ENCODE results near the gene PSG5.
"Not testable (repeated sequence)": the region's sequence is repeated elsewhere in the genome, so short reads cannot be mapped to it uniquely, and the experiment has no call there.

The PSG5 gene

DNA sequence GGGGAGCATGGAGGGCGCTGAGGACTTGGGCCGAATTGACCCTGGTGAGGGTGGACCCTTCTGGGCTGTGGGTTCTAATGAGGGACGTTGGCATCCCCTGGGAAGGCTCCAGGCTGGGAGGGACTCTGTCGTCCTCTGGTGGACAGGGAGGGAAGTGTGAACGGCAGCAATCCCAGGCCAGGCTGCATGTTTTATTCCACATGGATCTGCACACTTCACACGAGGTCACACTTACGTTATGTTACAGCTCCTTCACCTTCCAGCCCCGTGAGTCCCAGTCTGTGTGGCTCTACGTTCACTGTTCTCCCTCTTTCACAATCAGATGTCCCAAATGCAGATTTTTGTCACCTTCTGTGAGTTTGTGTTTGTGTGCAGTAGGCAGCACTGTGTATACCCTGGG, 1.8 kb upstream of the PSG5 start:
- not testable (repeated sequence) for H3K4me3 ChIP-seq (ENCODE audit: low read length)

DNA sequence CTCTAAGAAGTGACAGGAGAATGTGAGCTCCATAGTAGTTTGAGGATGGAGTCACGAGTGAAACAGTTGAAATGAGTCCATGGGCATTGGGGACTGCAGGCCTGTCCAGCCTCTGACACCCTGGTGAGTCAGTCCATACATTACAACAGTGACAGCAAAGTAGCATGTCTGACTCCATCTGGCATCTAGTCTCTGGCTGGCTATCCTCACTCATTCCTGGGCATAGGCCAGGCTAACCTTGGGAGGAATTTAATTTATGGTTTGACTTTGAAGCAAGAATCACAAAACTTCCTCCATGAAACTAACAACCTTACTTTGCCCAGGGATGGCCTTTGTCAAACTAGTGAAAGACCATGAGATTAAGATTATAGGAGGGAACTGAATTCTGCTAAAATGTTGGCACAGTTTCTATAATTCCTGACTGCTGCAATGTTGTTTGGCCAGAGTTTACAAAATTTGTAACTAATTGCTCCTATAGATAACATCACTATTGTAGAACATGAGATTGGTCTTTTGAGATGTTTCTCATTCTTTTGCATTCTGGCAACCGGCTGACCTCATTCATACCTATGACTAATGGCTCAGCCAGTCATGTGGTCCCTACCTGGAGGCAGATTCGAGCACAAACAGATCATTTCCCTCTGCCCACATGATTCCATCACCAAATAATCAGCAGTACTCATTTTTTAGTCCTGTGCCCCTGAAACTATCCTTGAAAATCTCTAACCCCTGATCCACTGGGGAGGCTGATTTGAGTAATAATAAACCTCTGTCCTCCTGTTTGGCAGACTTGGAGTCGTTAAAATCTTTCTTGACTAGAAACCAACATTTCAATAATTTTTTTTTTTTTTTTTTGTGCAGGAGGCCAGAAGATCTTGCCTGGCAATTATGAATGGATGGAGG, 4.2 kb downstream of the PSG5 start:
- H3K4me3 ChIP-seq (ENCODE audit: low read length) = not testable (repeated sequence)

DNA sequence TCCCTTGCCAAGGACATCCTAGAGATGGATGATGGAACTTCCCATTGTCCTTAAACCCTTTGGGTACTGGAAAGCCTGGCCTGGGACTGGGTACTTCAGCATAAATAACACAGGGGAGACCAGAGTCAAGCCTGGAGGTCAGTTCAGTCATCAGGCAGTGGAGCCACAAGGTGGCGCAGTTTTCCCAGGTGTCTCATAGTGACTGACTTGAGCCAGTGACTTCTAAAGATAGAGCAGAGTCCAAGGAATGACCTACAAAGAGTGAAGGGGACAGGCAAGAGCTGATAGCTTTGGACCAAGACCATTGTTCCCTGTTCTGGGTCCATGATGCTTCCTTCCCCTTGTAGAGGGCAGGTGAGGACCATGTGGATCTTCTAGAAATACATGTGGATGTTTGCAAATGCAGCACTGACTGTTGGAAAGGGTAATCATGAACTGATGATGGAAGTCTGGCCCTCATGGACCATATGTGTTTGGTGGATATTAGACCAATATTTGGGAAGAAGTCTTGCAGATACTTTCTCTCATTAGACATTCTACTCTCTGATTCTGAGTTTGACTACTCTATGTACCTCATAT, 6.7 kb downstream of the PSG5 start:
- H3K4me3 ChIP-seq (ENCODE audit: low read length) = not testable (repeated sequence)

DNA sequence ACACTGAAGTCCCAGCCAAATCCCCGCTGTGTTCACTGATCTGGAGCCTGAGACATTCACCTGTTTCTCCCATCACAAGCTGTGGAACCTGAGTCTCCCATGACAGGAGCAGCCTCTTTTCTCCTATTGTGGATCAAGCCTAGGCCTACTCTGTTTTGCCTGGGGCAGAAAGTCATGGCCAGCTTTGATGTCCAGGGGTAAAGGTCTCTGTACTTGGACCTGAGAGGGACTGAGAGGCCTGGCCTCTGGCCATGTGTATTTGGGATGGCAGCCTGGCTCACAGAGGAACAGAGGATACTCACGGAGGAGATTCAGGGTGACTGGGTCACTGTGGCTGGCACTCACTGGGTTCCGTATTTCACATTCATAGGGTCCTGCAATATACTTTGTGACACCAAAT, 7.8 kb downstream of the PSG5 start:
- not testable (repeated sequence) for H3K4me3 ChIP-seq (ENCODE audit: low read length)

DNA sequence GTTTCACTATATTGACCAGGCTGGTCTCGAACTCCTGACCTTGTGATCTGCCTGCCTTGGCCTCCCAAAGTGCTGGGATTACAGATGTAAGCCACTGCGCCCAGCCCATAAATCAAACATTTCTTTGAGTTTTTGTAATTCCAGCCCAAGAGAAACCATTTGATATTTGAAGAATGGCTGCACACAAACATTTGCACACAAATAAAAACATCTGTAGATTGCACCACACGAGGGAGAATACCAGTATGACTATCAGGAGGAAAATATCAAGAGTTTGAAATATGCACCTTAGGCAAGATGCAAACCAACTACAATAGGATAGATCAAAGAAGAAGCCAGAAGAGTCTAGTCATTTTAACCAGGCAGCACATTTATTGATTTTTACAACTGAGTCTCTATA, 20.4 kb downstream of the PSG5 start:
- not testable (repeated sequence) for H3K4me3 ChIP-seq (ENCODE audit: low read length)

DNA sequence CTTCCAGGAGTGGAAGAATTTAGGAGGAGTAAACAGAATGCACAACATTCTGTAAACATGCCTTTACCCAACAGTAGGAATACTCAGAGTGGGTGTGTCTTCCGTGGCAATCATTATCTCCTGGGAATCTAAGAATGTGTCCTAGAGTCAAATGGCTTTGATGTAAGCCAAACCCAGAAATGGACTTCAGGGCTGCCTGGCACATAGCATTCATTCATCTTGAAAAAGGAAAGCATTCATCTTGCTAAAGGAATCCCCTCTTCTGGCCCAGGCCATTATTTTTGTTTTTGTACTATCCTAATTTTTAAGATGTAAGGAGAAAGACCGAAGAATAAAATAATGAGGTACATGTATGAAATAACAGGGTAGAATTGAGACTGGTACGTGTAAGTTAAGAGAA, 23.2 kb downstream of the PSG5 start:
- H3K4me3 ChIP-seq (ENCODE audit: low read length) = not testable (repeated sequence)

DNA sequence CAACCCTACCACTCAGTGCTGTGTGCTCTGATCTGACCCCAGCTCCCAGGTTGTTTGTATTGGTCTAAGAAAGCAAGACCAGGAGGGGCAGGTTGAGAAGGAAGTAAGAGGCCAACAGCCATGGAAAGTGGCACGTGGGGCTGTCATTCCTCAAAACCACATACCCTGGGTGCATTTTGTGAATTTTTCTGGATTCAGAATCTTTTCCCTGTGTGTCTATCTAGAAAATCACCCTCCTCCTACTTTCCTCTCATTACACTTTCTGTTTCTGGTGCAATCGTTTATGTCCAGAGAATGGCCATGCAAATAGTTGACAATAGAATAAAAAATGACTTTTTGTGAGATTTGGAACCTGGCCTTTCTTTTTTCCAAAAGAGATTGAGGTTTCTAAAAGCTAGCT, 24.1 kb downstream of the PSG5 start:
- H3K4me3 ChIP-seq (ENCODE audit: low read length) = not testable (repeated sequence)

DNA sequence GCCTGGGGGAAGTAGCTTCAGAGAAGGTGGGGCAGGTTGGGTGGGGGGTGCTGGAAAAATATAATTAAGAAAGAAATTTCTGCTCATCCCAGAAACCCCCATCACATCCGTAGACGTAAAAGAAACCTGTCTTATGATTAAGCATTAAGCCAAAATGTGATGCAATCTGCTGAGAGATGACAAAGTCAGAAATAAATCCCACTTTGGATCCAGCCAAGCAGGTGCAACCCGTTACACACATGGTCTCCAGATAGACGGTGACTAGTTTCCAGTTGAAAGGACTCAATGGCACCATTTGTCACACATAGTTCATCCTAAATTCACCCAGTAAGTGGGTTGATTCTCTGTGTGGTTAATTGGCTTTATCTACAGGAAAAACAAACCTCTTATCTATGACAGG, 34.1 kb downstream of the PSG5 start:
- TF ChIP-seq ZNF274 (IDR thresholded peaks at IDR 0.05; ENCODE audit: low read depth, low read length) = no peak
- no peak overlapping the region for H3K4me3 ChIP-seq (ENCODE audit: low read length)

DNA sequence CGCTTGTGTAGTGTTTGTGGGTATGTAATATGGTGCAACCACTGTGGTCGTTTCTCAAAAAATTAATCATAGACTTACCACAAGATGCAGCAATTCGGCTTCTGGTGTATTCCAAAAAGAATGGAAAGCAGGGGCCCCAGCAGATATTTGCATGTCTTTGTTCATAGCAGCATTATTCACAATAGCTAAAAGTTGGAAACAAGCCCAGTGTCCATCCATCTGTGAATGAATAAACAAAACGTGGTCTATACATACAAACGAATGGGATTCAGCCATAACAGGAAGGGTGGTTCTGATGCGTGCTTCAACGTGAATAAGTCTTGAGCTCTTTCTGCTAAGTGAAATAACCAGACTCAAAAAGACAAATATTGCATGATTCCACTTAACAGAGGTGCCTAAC, 36.5 kb downstream of the PSG5 start:
- not testable (repeated sequence) for H3K4me3 ChIP-seq (ENCODE audit: low read length)

DNA sequence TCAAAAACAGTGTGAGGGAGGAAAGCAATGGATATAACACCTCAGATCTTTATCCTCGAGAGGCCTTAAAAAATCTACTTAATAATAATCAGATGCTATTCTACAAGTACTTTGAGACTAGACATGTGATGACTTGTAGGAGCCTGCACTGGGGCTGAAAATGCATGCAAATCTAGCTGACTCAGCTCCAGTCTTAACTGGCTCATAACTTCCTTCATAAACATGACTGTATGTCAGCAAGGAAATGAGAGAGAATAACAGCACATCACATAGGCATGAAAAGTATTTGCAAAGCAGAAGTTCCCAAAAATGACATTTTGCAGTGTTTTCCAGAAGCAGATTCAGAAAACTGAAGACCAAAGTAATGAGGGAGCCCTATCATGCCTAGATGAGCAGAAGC, 38.1 kb downstream of the PSG5 start:
- no peak for TF ChIP-seq ZNF274 (IDR thresholded peaks at IDR 0.05; ENCODE audit: low read depth, low read length)
- no peak overlapping the region for H3K4me3 ChIP-seq (ENCODE audit: low read length)

DNA sequence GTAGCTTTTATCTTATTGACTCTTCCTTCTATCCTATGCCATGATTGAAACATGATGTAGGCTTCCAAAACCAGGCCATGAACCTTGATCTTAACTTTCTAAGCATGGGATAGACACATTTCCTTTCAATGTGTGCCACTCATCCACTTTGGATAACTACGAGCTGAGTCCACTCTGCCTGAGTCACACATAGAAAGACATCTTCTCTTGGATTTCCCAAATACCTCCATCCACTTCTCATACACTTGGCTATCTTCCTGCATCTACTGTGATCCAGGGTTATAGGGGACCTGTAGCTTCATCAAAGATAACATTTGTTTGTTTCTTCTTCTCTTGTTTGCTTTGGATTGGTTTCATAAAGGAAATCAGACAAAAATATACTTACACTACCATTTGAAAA, 44.6 kb downstream of the PSG5 start:
- not testable (repeated sequence) for H3K4me3 ChIP-seq (ENCODE audit: low read length)

DNA sequence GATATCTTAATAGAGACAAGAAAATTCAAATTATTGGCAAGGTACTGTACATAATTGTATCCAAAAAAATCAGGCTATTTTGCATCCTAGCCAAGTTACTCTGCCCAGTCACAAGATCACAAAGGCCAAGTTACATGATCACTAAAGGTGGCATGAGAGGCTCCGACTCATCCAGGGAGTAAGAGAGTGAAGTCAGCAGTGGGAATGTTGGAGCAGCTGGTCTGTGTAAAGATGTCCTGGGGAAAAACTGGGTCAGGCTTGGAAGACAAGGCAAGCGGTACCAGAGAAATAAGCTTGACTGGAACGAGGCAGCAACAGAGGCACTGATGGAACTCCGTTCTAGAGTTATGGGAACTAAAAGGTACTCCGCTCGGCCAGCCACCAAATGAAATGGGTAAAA, 53.6 kb downstream of the PSG5 start:
- H3K4me3 ChIP-seq (ENCODE audit: low read length) = no peak overlapping the region
- no peak for TF ChIP-seq ZNF274 (IDR thresholded peaks at IDR 0.05; ENCODE audit: low read depth, low read length)

DNA sequence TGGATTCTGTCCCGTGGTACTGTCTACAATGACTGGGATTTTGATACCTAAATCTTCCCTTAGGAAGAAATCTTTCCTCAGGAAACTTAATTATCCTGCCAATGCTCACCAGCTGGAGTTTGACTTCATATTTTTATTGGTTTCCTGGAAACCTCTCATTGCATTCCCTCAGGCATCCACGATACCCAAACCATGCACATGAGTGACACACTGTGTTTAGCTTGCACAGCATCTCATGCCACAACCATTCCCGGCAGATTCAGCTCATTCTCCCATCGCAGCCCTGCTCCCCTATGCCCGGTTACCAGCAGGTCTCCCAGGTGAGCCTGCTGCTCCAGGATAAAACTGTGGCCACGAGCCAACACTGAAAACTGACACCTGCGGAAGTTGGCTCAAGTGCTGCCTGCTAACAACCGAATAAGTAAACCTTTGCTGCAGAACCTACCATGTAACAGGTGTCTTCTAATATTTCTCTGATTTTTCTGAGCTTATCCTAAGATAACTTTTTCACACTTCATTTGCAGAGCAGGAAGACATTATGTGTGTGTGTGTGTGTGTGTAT, 55.0 kb downstream of the PSG5 start:
- not testable (repeated sequence) for H3K4me3 ChIP-seq (ENCODE audit: low read length)

DNA sequence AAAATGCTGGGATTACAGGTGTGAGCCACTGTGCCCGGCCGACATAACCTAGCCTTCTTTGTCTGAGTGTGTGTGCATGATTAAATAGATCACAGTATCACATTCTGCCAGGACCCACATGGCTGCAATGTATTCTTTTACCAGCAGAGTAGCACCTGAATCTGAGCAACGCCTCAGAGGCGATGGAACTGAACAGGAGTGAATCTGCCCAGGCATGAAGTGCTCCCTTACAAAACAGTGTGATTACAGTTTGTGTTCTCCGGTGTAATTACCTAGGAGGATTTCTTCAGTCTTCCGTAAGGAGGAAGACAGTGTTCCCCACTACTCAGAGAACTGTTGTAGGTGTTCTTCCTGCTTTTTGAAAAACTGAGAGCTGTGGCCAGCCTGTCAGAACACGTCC, 57.1 kb downstream of the PSG5 start:
- H3K4me3 ChIP-seq (ENCODE audit: low read length) = not testable (repeated sequence)

DNA sequence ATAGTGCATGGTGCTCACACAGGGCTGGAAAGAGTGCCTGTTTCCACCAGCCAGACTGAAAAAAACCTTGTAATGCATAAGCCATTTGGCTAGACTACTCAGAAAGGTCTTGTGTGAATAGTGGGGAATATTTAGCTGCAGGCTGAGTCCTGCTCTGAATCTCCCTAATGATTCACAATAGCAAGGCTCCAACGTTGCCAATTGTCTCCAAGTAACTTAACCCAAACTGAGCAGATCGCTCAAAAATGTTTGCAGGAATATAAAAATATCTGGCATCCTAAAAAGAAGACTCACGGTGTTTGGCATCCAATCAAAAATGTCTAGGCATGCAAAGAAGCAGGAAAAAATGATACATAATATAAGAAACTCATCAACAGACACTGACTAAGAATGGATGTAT, 59.0 kb downstream of the PSG5 start:
- not testable (repeated sequence) for H3K4me3 ChIP-seq (ENCODE audit: low read length)

DNA sequence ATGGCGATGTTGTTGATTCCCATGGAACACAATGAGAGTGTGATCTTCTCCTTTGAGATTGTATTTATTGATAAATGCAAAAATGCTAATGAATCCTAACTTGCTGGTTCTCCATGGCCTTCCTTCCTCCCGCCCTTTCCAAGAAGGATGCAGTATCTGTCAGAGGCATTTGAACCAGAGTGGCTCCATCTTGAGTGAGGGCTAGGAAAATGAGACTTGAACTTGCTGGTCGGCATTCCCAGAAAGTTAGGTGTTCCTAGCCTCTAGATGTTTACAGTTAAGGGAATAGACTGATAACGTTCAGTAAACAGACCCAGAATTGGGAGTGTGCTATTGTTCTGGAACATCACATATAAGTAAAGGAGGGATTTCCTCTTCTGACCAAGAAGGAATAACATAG, 59.6 kb downstream of the PSG5 start:
- no peak overlapping the region for H3K4me3 ChIP-seq (ENCODE audit: low read length)
- no peak for TF ChIP-seq ZNF274 (IDR thresholded peaks at IDR 0.05; ENCODE audit: low read depth, low read length)

Measured in GM08714 (cell line).